Testis (tissue), 3 donors: ENCODE results near the gene COPZ1. TPM values are rescaled to one million over a fixed set of nuclear protein-coding genes. Genes with fewer than 3 reads are reported as not detected.

Source experiments
- DNase-seq: peaks from one replicate; pipeline ENCODE4 v3.0.0-alpha.2; 2019
- H3K27ac ChIP-seq, 2 donors: fragments of 200-600 bp; sonication (generic); one replicate each; pipeline ENCODE4 v1.5.1; 2019
- H3K27me3 ChIP-seq: fragments of 200-600 bp; sonication (generic); one replicate; pipeline ENCODE4 v1.5.1; 2019
- H3K36me3 ChIP-seq: fragments of 200-600 bp; sonication (generic); one replicate; pipeline ENCODE4 v1.5.1; 2017; ENCODE audit warnings: low read depth; ENCODE audit errors: missing control alignments
- H3K4me1 ChIP-seq: fragments of 200-600 bp; sonication (generic); one replicate; pipeline ENCODE4 v1.5.1; 2019
- H3K4me3 ChIP-seq, 2 donors: fragments of 200-600 bp; sonication (generic); one replicate each; pipeline ENCODE4 v1.5.1; 2017 to 2019
- H3K9me3 ChIP-seq: fragments of 200-600 bp; sonication (generic); one replicate; pipeline ENCODE4 v1.5.1; 2017
- POLR2A ChIP-seq: fragments of 450-650 bp; IDR thresholded peaks from one replicate; pipeline ENCODE4 v1.6.1; 2017; ENCODE audit warnings: antibody characterized with exemption, mild to moderate bottlenecking, moderate library complexity
- WGBS, 2 donors: methylation state at CpG; one replicate each; pipeline ENCODE4 v1.1.5; 2018; 5-methylcytosine and 5-hydroxymethylcytosine counted together
- intact Hi-C: fragments of 100-400 bp; cut with DNase I; formaldehyde crosslinking; loops from one replicate; pipeline ENCODE4 v1.15.1; 2023; ENCODE audit warnings: low total_unique reads
- polyA plus RNA-seq: library from polyadenylated mRNA; stranded (reverse); fragments of 350-450 nt; fragmentation: Illumina TruSeq; extraction: RNeasy Lipid Tissue Mini Kit (QIAGEN cat#74804); gene quantifications from one replicate; pipeline ENCODE4 v1.2.3, GENCODE V29; 2014; ENCODE audit warnings: low read depth, low replicate concordance; ENCODE audit not compliant: insufficient read depth
- total RNA-seq, 2 donors: library from RNA; depleted of rRNA; stranded (reverse); fragments of >200 nt; gene quantifications; one replicate each; pipeline ENCODE4 v1.2.3, GENCODE V29; 2016
- TF ChIP-seq, protein P1 (sequence below), 3 experiments: fragments of 450-650 bp in 2 of 3; fragments of 200-600 bp in 1 of 3; sonication (generic) in 1 of 3; IDR thresholded peaks; one replicate each; pipeline ENCODE4 v1.5.1; 2016 to 2019; ENCODE audit warnings: antibody characterized with exemption in 3 of 3, mild to moderate bottlenecking in 2 of 3, moderate library complexity in 1 of 3

Gene COPZ1
- total and polyA plus RNA-seq, 3 donors from 2014 or later: 45.9 to 123 (median 63.9) TPM

DNA sequence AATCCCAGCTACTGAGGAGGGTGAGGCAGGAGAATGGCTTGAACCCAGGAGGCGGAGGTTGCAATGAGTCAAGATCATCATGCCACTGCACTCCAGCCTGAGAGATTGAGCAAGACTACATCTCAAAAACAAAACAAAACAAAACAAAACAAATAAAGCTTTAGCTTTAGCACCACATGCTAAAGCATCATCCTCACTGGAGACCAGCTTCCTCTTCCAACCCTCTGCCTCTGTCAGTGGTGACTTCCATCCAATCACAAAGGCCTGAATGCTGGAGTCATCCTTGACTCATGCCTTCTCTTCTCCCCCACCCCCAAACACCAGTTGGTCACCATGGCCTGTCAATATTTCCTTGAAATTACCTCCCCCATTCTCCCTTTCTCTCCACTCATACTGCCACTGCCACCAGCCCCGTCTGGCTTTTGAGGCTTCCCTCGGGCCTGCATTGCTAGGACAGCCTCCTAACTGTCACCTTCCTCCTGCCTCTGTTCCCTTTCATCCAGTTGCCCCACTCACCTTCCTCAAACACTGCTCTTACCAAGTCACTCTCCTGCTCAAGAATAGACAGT, 58.2 kb downstream of the COPZ1 start:
- Histone ChIP-seq H3K4me1 (peaks cover 16% of the 10 kb centered on the region), H3K27me3 (no peaks in the 10 kb centered on the region), H3K27ac (no peak overlapping the region), H3K9me3 (no peaks in the 10 kb centered on the region), H3K4me3 (no peak overlapping the region), H3K36me3 (no peaks in the 10 kb centered on the region)
- intact Hi-C loops: no loop called here
- no peak for TF ChIP-seq POLR2A
- TF ChIP-seq, protein P1, sequence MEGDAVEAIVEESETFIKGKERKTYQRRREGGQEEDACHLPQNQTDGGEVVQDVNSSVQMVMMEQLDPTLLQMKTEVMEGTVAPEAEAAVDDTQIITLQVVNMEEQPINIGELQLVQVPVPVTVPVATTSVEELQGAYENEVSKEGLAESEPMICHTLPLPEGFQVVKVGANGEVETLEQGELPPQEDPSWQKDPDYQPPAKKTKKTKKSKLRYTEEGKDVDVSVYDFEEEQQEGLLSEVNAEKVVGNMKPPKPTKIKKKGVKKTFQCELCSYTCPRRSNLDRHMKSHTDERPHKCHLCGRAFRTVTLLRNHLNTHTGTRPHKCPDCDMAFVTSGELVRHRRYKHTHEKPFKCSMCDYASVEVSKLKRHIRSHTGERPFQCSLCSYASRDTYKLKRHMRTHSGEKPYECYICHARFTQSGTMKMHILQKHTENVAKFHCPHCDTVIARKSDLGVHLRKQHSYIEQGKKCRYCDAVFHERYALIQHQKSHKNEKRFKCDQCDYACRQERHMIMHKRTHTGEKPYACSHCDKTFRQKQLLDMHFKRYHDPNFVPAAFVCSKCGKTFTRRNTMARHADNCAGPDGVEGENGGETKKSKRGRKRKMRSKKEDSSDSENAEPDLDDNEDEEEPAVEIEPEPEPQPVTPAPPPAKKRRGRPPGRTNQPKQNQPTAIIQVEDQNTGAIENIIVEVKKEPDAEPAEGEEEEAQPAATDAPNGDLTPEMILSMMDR (IDR thresholded peaks at IDR 0.05): no peak
- 87 to 94% methylated on average over 3 of the region's 3 CpGs for WGBS, 2 donors
- DNase-seq: no peak

DNA sequence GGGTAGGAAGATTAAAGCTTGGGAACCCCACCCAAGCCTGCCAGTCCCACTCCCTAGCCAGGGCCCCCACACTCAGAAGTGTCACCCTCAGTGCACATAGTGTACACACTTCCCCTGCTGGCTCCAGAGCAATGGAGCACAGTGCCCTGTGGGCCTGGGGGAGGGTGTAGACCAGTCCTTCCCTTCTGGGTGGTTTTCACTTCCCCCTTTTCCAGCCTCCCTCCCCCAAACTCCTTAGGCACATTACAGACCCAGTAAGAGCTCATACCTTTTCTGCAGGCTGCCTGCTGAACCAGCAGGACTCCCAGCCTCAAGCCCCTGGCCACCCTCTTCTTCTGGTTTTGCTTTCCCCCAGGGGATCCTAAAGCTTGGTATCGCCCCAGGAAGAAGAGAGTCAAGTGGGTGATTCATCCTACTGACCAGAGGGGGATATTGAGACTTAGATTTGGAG, 59.7 kb downstream of the COPZ1 start, which contains the start of gene ZNF385A:
ZNF385A (minus strand) TSS at position 143 of the 451 bp plus-strand sequence. CDS start 219 bp downstream, outside the sequence.
- no peak for DNase-seq
- Histone ChIP-seq H3K9me3 (no peaks in the 10 kb centered on the region), H3K4me1 (peaks cover 9% of the 10 kb centered on the region), H3K36me3 (no peaks in the 10 kb centered on the region), H3K27me3 (no peaks in the 10 kb centered on the region), H3K27ac (peak within 1 kb of the TSS in 1 of 2 donors; percentile 47), H3K4me3 (no peak within 1 kb of the TSS)
- 87 to 91% methylated on average over 1 of the region's 1 CpG for WGBS, 2 donors
- intact Hi-C loops: no loop called here
- no peak for TF ChIP-seq POLR2A
- TF ChIP-seq, protein P1 (IDR thresholded peaks at IDR 0.05): no peak

DNA sequence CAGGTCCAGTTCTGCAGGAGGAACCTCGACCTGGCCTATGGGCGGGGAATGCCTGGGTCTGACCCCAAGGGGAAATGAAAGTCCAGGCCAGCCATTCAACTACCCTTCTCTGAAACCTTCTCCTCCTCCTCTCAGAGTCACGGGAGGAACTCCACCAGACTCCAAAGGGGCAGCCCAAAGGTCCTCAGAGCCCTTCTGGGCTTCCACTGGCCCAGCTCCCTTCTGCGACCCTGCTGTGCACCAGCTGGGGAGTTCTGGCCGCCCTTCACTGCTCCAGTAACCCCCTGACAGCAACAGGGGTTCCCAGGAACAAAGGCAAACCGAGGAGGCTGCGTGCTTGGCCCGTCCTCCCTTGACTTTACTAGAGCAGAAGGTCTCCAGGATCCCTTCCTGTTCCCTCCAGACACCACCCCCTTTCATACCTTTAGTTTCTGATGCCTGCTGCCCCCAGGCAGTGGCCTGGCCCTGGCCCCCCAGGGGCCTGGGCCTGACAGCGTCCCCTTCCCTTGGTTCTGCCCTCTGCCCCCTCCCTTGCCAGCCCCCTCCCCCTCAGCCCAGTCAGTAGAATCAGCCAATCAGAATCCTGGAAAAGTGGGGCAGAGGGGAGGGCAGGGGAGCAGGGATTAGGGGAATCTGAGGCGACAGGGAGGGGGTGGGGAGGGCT, 60.5 kb downstream of the COPZ1 start:
- TF ChIP-seq, protein P1 (IDR thresholded peaks at IDR 0.05): no peak
- no peak for TF ChIP-seq POLR2A
- Histone ChIP-seq H3K4me1 (peaks cover 9% of the 10 kb centered on the region), H3K9me3 (no peaks in the 10 kb centered on the region), H3K36me3 (no peaks in the 10 kb centered on the region), H3K4me3 (no peak overlapping the region), H3K27ac (peak overlapping the region in 1 of 2 donors; percentile 47), H3K27me3 (no peaks in the 10 kb centered on the region)
- intact Hi-C loops: no loop called here
- 55 to 57% methylated on average over 10 of the region's 10 CpGs for WGBS, 2 donors
- DNase-seq: no peak

DNA sequence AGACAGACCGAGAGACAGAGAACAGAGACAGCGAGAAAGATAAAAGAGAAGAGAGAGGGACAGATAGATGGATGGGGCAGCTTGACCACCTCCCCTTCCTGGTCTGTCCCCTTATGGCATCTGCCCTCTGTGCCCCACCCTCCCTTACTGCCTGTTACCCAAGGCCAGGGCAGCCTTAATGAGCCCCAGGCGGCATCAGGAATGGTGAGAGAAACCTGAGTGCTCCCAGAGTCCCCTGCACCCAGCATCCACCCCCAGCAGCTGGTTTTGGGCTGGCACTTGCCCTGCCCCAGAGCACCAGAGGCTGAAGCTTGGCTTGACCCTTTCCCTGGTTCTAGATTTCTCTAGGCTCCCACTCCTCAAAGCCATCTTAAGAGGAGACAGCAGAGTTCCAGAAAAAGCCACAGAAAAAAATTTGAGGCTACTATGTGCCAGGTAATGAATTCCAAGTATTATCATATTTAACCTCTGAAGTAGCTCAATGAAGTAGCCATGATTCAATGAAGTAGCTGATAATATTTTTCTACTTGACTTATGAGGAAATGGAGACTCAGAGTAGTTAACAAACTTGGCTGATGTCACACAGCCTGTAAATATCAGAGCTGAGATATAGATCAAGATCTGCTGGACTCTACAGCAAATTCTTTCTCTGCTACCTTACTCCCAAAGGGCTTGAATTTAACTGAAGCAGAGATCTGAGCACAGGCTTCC, 61.6 kb downstream of the COPZ1 start:
- Histone ChIP-seq H3K4me3 (no peak overlapping the region), H3K36me3 (no peaks in the 10 kb centered on the region), H3K9me3 (no peaks in the 10 kb centered on the region), H3K4me1 (peaks cover 12% of the 10 kb centered on the region), H3K27ac (no peak overlapping the region), H3K27me3 (no peaks in the 10 kb centered on the region)
- no peak for DNase-seq
- TF ChIP-seq, protein P1 (IDR thresholded peaks at IDR 0.05): no peak
- no peak for TF ChIP-seq POLR2A
- intact Hi-C loops: no loop called here
- WGBS, 2 donors: 96 to 97% methylated on average over 3 of the region's 3 CpGs
